ENCODE data around the gene REM2. TPM values are rescaled to one million over a fixed set of nuclear protein-coding genes. Genes with fewer than 3 reads are reported as not detected.
A peak's percentile ranks its signal among the peaks of the same experiment; 100 is the strongest.

The REM2 gene
- total RNA-seq, 1 experiment from 2014 or later = 1.2 TPM

- H2BK5ac ChIP-seq (ENCODE audit: insufficient read length, low read length) = no peak overlapping the region
- peaks cover 2% of the 10 kb centered on the region; the same call in 1 of the 2 replicates for H3K4me1 ChIP-seq (ENCODE audit: insufficient read depth, low read length)
- no peaks in the 10 kb centered on the region for H3K9me3 ChIP-seq (ENCODE audit: control insufficient read depth, low read depth, low read length)
- H3K14ac ChIP-seq (ENCODE audit: insufficient read depth, low read length) = no peak overlapping the region
- no peaks in the 10 kb centered on the region for H3K23me2 ChIP-seq (ENCODE audit: insufficient read length, low read depth, low read length, poor library complexity, severe bottlenecking)
- Mint-ChIP-seq H3K4me1 (peaks cover 23 to 28% of the 10 kb centered on the region in 2 experiments), H3K9me3 (no peaks in the 10 kb centered on the region), H3K36me3 (ENCODE audit: insufficient read depth in 1 of 3, low read depth in 3 of 3) (peaks cover 14 to 46% (median 45%) of the 10 kb centered on the region in 3 experiments), H3K27me3 (ENCODE audit: low read depth) (no peaks in the 10 kb centered on the region; the same call in 1 of the 2 replicates), H3K27ac (peak overlapping the region in 2 of 3 experiments; percentile 31 to 57; a peak in 2 of 7 replicates), H3K4me3 (no peak overlapping the region)
- H2BK20ac ChIP-seq (ENCODE audit: low read depth, low read length, poor library complexity, severe bottlenecking) = no peak overlapping the region
- H2BK12ac ChIP-seq (ENCODE audit: insufficient read length, low read depth, low read length) = no peak overlapping the region
- no peak overlapping the region for H2AFZ ChIP-seq (ENCODE audit: low read length)
- H3K79me2 ChIP-seq (ENCODE audit: insufficient read depth, low read length) = no peaks in the 10 kb centered on the region
- no peak overlapping the region for H3K23ac ChIP-seq (ENCODE audit: insufficient read length, low read depth, low read length)
- no peak overlapping the region for H4K5ac ChIP-seq (ENCODE audit: insufficient read length, low read depth, low read length)
- no peak overlapping the region for H4K91ac ChIP-seq (ENCODE audit: insufficient read length, low read depth, low read length)
- no peak overlapping the region for H3K9ac ChIP-seq (ENCODE audit: extremely low read depth, insufficient read length, low read length)
- H3K27me3 ChIP-seq (ENCODE audit: insufficient read depth, low read length) = no peaks in the 10 kb centered on the region
- no peak overlapping the region for H3K27ac ChIP-seq (ENCODE audit: insufficient read length, low read depth, low read length)
- H2AK5ac ChIP-seq (ENCODE audit: insufficient read length, low read length) = no peak overlapping the region
- H2BK15ac ChIP-seq (ENCODE audit: low read depth, low read length) = no peak overlapping the region
- WGBS (ENCODE audit: extremely low coverage, insufficient read length, low lambda C conversion rate) = no CpG with 5 or more reads among the region's 11 CpGs
- no peak overlapping the region for H3T11ph ChIP-seq (ENCODE audit: low read length)
- no peak for TF ChIP-seq CTCF (conservative IDR thresholded peaks at IDR 0.05)
- no peak overlapping the region for H3K4me2 ChIP-seq (ENCODE audit: insufficient read depth, insufficient read length, low read length)
- no peak overlapping the region for H4K8ac ChIP-seq (replicated peaks; ENCODE audit: insufficient read length, low read depth, low read length)
- no peaks in the 10 kb centered on the region for H4K20me1 ChIP-seq (ENCODE audit: control insufficient read depth, insufficient read depth, insufficient read length)
- no peak overlapping the region for H3K18ac ChIP-seq (ENCODE audit: insufficient read length, low read depth, low read length)
- no peaks in the 10 kb centered on the region for H3K79me1 ChIP-seq (ENCODE audit: insufficient read depth, low read depth, low read length, poor library complexity, severe bottlenecking)
- no peak overlapping the region for H3K56ac ChIP-seq (ENCODE audit: insufficient read length, low read depth, low read length)
- no peak overlapping the region for H3K4ac ChIP-seq (ENCODE audit: low read depth, low read length)
- DNase-seq = no peak
- no peak overlapping the region for H2BK120ac ChIP-seq (ENCODE audit: low read depth, low read length, poor library complexity, severe bottlenecking)
Measured at GRCh38 chr14:22846811-22847307, 36.2 kb upstream of the REM2 start.
